Measurements from ENCODE around the gene ACAD11. TPM values are rescaled to one million over a fixed set of nuclear protein-coding genes. Genes with fewer than 3 reads are reported as not detected.

The ACAD11 gene
- polyA plus RNA-seq, 2 donors, result 8.4 to 10.6 TPM

DNA sequence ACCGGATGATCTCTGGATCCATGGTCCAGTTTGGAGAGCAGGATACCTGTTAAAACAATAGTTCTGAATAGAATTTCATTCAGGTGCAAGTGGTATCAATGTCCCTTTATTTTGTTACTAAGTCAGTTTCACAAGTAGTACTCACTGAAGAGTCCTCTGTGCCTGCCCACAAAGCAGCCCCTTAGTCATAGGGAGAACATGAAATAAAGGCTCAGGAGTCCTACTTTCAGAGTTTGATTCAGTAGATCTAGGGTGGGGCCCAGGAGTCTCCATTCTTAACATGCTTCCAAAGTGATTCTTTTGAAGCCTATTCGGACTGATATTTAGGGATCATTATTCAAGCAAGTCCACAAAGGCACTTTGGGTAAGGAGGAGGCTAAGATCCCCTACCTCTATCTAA, 142.3 kb downstream of the ACAD11 start:
- peaks cover 7 to 8% of the 10 kb centered on the region in 2 donors for H3K36me3 ChIP-seq (ENCODE audit: control insufficient read depth in 2 of 2, insufficient read depth in 2 of 2, low read length in 1 of 2)

DNA sequence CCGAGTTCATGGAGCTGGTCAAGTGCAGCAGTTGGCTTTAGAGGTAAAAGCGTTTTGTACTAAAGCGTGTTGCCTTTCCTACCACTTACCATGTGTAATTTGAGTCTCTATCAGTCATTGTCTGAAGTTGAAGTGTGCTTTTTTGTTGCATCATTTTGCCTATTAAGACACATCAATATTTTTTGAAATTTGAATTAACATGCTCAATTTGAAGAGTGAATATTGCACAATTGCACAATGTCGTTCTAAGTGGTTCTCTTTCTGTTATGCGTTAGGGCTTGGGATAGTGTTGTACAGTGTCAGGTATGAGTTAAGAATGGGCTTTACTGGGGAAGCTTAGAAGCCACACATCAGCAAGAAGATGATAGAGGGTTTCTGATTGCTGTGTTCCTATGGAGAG, 146.6 kb downstream of the ACAD11 start:
- H3K4me3 ChIP-seq (ENCODE audit: low read depth in 1 of 2, low read length in 2 of 2), result no peak overlapping the region
- no peaks in the 10 kb centered on the region for H3K9me3 ChIP-seq (ENCODE audit: control insufficient read depth in 2 of 2, insufficient read depth in 1 of 2, low read depth in 1 of 2, low read length in 1 of 2)
- no peak overlapping the region for H3K27ac ChIP-seq (ENCODE audit: low read depth in 2 of 2, low read length in 1 of 2)
- no peaks in the 10 kb centered on the region for H3K4me1 ChIP-seq (ENCODE audit: control insufficient read depth in 2 of 2, insufficient read depth in 2 of 2, low read length in 1 of 2)
- H3K36me3 ChIP-seq (ENCODE audit: control insufficient read depth in 2 of 2, insufficient read depth in 2 of 2, low read length in 1 of 2), result peaks cover 8 to 10% of the 10 kb centered on the region in 2 donors
- no peaks in the 10 kb centered on the region for H3K27me3 ChIP-seq (ENCODE audit: control insufficient read depth in 1 of 2, insufficient read depth in 2 of 2, low read length in 2 of 2)
- WGBS, 2 donors, result 96 to 98% methylated on average over 5 of the region's 5 CpGs

More for the DNA sequence above, 142.3 kb downstream of the ACAD11 start:
- H3K27ac ChIP-seq (ENCODE audit: low read depth in 2 of 2, low read length in 1 of 2), result no peak overlapping the region
- no peaks in the 10 kb centered on the region for H3K9me3 ChIP-seq (ENCODE audit: control insufficient read depth in 2 of 2, insufficient read depth in 1 of 2, low read depth in 1 of 2, low read length in 1 of 2)
- WGBS, 2 donors, result 87 to 92% methylated on average over 2 of the region's 2 CpGs
- H3K4me1 ChIP-seq (ENCODE audit: control insufficient read depth in 2 of 2, insufficient read depth in 2 of 2, low read length in 1 of 2), result no peaks in the 10 kb centered on the region
- no peak overlapping the region for H3K4me3 ChIP-seq (ENCODE audit: low read depth in 1 of 2, low read length in 2 of 2)
- H3K27me3 ChIP-seq (ENCODE audit: control insufficient read depth in 1 of 2, insufficient read depth in 2 of 2, low read length in 2 of 2), result no peaks in the 10 kb centered on the region

DNA sequence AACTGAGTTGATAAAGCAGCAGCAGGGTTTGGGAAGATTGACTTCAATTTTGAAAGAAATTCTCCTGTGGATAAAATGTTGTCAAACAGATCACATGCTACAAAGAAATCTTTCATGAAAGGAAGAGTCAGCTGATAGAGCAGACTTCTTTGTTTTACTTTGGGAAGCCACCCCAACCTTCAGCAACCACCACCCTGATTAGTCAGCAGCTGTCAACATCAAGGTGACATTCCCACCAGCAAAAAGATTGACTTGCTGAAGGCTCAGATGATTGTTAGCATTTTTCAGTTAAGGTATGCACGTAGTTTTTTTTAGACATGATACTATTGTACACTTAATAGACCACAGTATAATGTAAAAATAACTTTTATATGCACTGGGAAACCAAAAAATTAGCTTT, 150.1 kb downstream of the ACAD11 start:
- Histone ChIP-seq H3K4me1 (ENCODE audit: control insufficient read depth in 2 of 2, insufficient read depth in 2 of 2, low read length in 1 of 2) (no peaks in the 10 kb centered on the region), H3K27ac (ENCODE audit: low read depth in 2 of 2, low read length in 1 of 2) (no peak overlapping the region), H3K36me3 (ENCODE audit: control insufficient read depth in 2 of 2, insufficient read depth in 2 of 2, low read length in 1 of 2) (peaks cover 5 to 8% of the 10 kb centered on the region in 2 donors), H3K27me3 (ENCODE audit: control insufficient read depth in 1 of 2, insufficient read depth in 2 of 2, low read length in 2 of 2) (no peaks in the 10 kb centered on the region), H3K4me3 (ENCODE audit: low read depth in 1 of 2, low read length in 2 of 2) (no peak overlapping the region), H3K9me3 (ENCODE audit: control insufficient read depth in 2 of 2, insufficient read depth in 1 of 2, low read depth in 1 of 2, low read length in 1 of 2) (no peaks in the 10 kb centered on the region)
- WGBS, 2 donors, result 91 to 93% methylated on average over 1 of the region's 1 CpG

DNA sequence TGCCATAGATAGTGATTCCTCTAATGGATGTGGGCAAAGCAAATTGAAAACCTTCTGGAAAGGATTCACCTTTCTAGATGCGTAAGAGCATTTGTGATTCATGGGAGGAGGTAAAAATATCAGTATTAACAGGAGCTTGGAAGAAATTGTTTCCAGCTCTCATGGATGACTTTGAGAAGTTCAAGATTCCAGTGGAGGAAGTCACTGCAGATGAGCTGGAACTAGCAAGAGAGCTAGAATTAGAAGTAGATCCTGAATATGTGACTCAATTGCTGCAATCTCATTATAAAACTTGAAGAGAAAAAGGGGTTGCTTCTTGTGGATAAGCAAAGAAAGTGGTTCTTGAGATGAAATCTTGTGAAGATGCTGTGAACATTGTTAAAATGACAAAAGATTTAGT, 150.5 kb downstream of the ACAD11 start:
- Histone ChIP-seq H3K4me1 (ENCODE audit: control insufficient read depth in 2 of 2, insufficient read depth in 2 of 2, low read length in 1 of 2) (no peaks in the 10 kb centered on the region), H3K27me3 (ENCODE audit: control insufficient read depth in 1 of 2, insufficient read depth in 2 of 2, low read length in 2 of 2) (no peaks in the 10 kb centered on the region), H3K4me3 (ENCODE audit: low read depth in 1 of 2, low read length in 2 of 2) (no peak overlapping the region), H3K9me3 (ENCODE audit: control insufficient read depth in 2 of 2, insufficient read depth in 1 of 2, low read depth in 1 of 2, low read length in 1 of 2) (no peaks in the 10 kb centered on the region), H3K36me3 (ENCODE audit: control insufficient read depth in 2 of 2, insufficient read depth in 2 of 2, low read length in 1 of 2) (peaks cover 5 to 8% of the 10 kb centered on the region in 2 donors), H3K27ac (ENCODE audit: low read depth in 2 of 2, low read length in 1 of 2) (no peak overlapping the region)
- 96 to 100% methylated on average over 1 of the region's 1 CpG for WGBS, 2 donors

Other genes with a start within 250 kb of the ACAD11 start
- gene DNAJC13, start 242.3 kb downstream of the ACAD11 start, polyA plus RNA-seq, result 1 to 10 TPM; 5.9 to 7.4 TPM
- gene ACKR4, start 62.5 kb downstream of the ACAD11 start, polyA plus RNA-seq, result under 1 TPM; 0.18 to 0.21 TPM
- gene UBA5, start 520 bp upstream of the ACAD11 start, polyA plus RNA-seq, result 10 to 100 TPM; 16.3 to 19.2 TPM
- 10 to 100 TPM in 1 of 2 donors, 1 to 10 TPM in 1; 5.4 to 12.7 TPM for gene NPHP3, start 62.6 kb upstream of the ACAD11 start, polyA plus RNA-seq

Data from esophagus (tissue), 2 donors.